RWPE2 (cell line): ENCODE data around the gene SAPCD1.
A peak's percentile ranks its signal among the peaks of the same experiment; 100 is the strongest.

Experiments
- ATAC-seq: fragments of 200-7000 bp; cut with Tn5 transposase; 3 replicates; pipeline ENCODE4 v1.9.1; 2021; ENCODE audit warnings: low read depth
- DNase-seq: peaks from one replicate; pipeline ENCODE4 v3.0.0-alpha.2; 2020; ENCODE audit warnings: low spot score
- H3K27ac ChIP-seq: fragments of 450-650 bp; 2 replicates; pipeline ENCODE4 v1.5.1; 2017; ENCODE audit warnings: mild to moderate bottlenecking; ENCODE audit not compliant: poor library complexity, severe bottlenecking
- H3K27me3 ChIP-seq: fragments of 250-450 bp; sonication (Bioruptor Pico); 2 replicates; pipeline ENCODE4 v1.5.1; 2021; ENCODE audit warnings: mild to moderate bottlenecking, moderate library complexity; ENCODE audit not compliant: insufficient read depth, poor library complexity, severe bottlenecking
- H3K36me3 ChIP-seq: fragments of 250-450 bp; sonication (Bioruptor Pico); 2 replicates; pipeline ENCODE4 v1.5.1; 2020; ENCODE audit warnings: low read depth, mild to moderate bottlenecking, moderate library complexity
- H3K4me1 ChIP-seq: fragments of 250-450 bp; sonication (Bioruptor Pico); 2 replicates; pipeline ENCODE4 v1.5.1; 2021; ENCODE audit warnings: mild to moderate bottlenecking, moderate library complexity; ENCODE audit not compliant: insufficient read depth, poor library complexity, severe bottlenecking
- H3K4me3 ChIP-seq: fragments of 250-450 bp; sonication (Bioruptor Pico); 2 replicates; pipeline ENCODE4 v1.5.1; 2021; ENCODE audit warnings: mild to moderate bottlenecking, moderate library complexity; ENCODE audit not compliant: severe bottlenecking
- H3K9me3 ChIP-seq: fragments of 250-450 bp; sonication (Bioruptor Pico); 2 replicates; pipeline ENCODE4 v1.5.1; 2021; ENCODE audit warnings: mild to moderate bottlenecking, moderate library complexity; ENCODE audit not compliant: severe bottlenecking
- CTCF ChIP-seq: fragments of 450-650 bp; IDR thresholded peaks from one replicate; pipeline ENCODE4 v1.5.1; 2017; ENCODE audit warnings: mild to moderate bottlenecking, moderate library complexity; ENCODE audit not compliant: poor library complexity, severe bottlenecking

The SAPCD1 gene

GRCh38 chr6:31729515-31729978, 32.9 kb upstream of the SAPCD1 start:
- peaks cover 12% of the 10 kb centered on the region for H3K4me1 ChIP-seq
- ATAC-seq (peak; percentile 81), DNase-seq (peak; percentile 89)
- TF ChIP-seq CTCF, result peak; percentile 85
- H3K9me3 ChIP-seq, result no peaks in the 10 kb centered on the region
- peaks cover 44% of the 10 kb centered on the region for H3K36me3 ChIP-seq
- H3K27me3 ChIP-seq, result no peaks in the 10 kb centered on the region
- peak overlapping the region; percentile 63 for H3K27ac ChIP-seq
- H3K4me3 ChIP-seq, result peak overlapping the region; percentile 66

GRCh38 chr6:31729979-31730630, 32.4 kb upstream of the SAPCD1 start:
- Histone ChIP-seq H3K36me3 (peaks cover 50% of the 10 kb centered on the region), H3K9me3 (no peaks in the 10 kb centered on the region), H3K4me1 (peaks cover 13% of the 10 kb centered on the region), H3K27me3 (no peaks in the 10 kb centered on the region), H3K4me3 (peak overlapping the region; percentile 66), H3K27ac (peak overlapping the region; percentile 63)
- peak; percentile 61 for ATAC-seq
- no peak for DNase-seq
- no peak for TF ChIP-seq CTCF

- no peak for ATAC-seq
These were observed 31.8 kb upstream of the SAPCD1 start for GRCh38 chr6:31730631-31731086.

GRCh38 chr6:31732029-31732428, 30.4 kb upstream of the SAPCD1 start:
- Histone ChIP-seq H3K4me3 (no peak overlapping the region), H3K4me1 (peaks cover 19% of the 10 kb centered on the region)

More at GRCh38 chr6:31730631-31731086, 31.8 kb upstream of the SAPCD1 start:
- no peaks in the 10 kb centered on the region for H3K27me3 ChIP-seq
- H3K4me1 ChIP-seq, result peaks cover 13% of the 10 kb centered on the region
- H3K27ac ChIP-seq, result peak overlapping the region; percentile 63
- H3K36me3 ChIP-seq, result peaks cover 50% of the 10 kb centered on the region
- H3K9me3 ChIP-seq, result no peaks in the 10 kb centered on the region
- TF ChIP-seq CTCF, result no peak
- no peak for DNase-seq
- no peak overlapping the region for H3K4me3 ChIP-seq

More at GRCh38 chr6:31732029-31732428, 30.4 kb upstream of the SAPCD1 start:
- no peak for DNase-seq
- Histone ChIP-seq H3K9me3 (no peaks in the 10 kb centered on the region), H3K27me3 (no peaks in the 10 kb centered on the region), H3K36me3 (peaks cover 50% of the 10 kb centered on the region), H3K27ac (no peak overlapping the region)
- ATAC-seq, result no peak
- TF ChIP-seq CTCF, result no peak
